ACC112 (cell line): ENCODE measurements around the gene TAPT1.
A peak's percentile ranks its signal among the peaks of the same experiment; 100 is the strongest.

Source experiments
- H2AFZ ChIP-seq: fragments of 200-600 bp; sonication (generic); one replicate; pipeline ENCODE4 v1.6.0; 2017; ENCODE audit warnings: antibody characterized with exemption, low read length; ENCODE audit not compliant: unreplicated experiment
- H3K27ac ChIP-seq: fragments of 200-600 bp; sonication (generic); 2 replicates; pipeline ENCODE4 v1.5.1; 2014; ENCODE audit warnings: low read depth, mild to moderate bottlenecking, antibody characterized with exemption, low read length, moderate library complexity
- H3K27me3 ChIP-seq: fragments of 200-600 bp; sonication (generic); 2 replicates; pipeline ENCODE4 v1.6.1; 2014; ENCODE audit warnings: mild to moderate bottlenecking, antibody characterized with exemption, low read length, moderate library complexity, mixed read lengths; ENCODE audit not compliant: insufficient read depth
- H3K36me3 ChIP-seq: fragments of 200-600 bp; sonication (generic); 2 replicates; pipeline ENCODE4 v1.6.1; 2016; ENCODE audit warnings: mild to moderate bottlenecking, antibody characterized with exemption, low read length, moderate library complexity, mixed read lengths; ENCODE audit not compliant: insufficient read depth
- H3K4me1 ChIP-seq: fragments of 200-600 bp; sonication (generic); one replicate; pipeline ENCODE4 v1.6.1; 2016; ENCODE audit warnings: low read length, mixed read lengths; ENCODE audit not compliant: insufficient read depth, unreplicated experiment, control insufficient read depth
- H3K4me3 ChIP-seq: fragments of 200-600 bp; sonication (generic); 2 replicates; pipeline ENCODE4 v1.5.1; 2014; ENCODE audit warnings: mild to moderate bottlenecking, low read depth, low read length
- H3K79me2 ChIP-seq: fragments of 200-600 bp; sonication (generic); one replicate; pipeline ENCODE4 v1.6.0; 2016; ENCODE audit warnings: low read length; ENCODE audit not compliant: control insufficient read depth, unreplicated experiment, insufficient read depth

TAPT1 gene

GRCh38 chr4:16245241-16245640 lies 19.0 kb upstream of the TAPT1 start:
- Histone ChIP-seq H3K27ac (no peak overlapping the region), H2AFZ (no peak overlapping the region), H3K27me3 (no peaks in the 10 kb centered on the region), H3K36me3 (0 out of 2 replicates have a peak, but pooled peaks cover 6% of the 10 kb centered on the region), H3K4me1 (peaks cover 3% of the 10 kb centered on the region), H3K4me3 (no peak overlapping the region), H3K79me2 (no peaks in the 10 kb centered on the region)

GRCh38 chr4:16243285-16243684 lies 17.0 kb upstream of the TAPT1 start:
- Histone ChIP-seq H2AFZ (no peak overlapping the region), H3K27me3 (no peaks in the 10 kb centered on the region), H3K4me1 (no peaks in the 10 kb centered on the region), H3K79me2 (no peaks in the 10 kb centered on the region), H3K27ac (no peak overlapping the region), H3K36me3 (0 out of 2 replicates have a peak, but pooled peaks cover 6% of the 10 kb centered on the region), H3K4me3 (no peak overlapping the region)

GRCh38 chr4:16240300-16240699 lies 14.0 kb upstream of the TAPT1 start:
- H3K79me2 ChIP-seq = no peaks in the 10 kb centered on the region
- H3K27me3 ChIP-seq = no peaks in the 10 kb centered on the region
- no peak overlapping the region for H3K4me3 ChIP-seq
- no peak overlapping the region for H3K27ac ChIP-seq
- H3K4me1 ChIP-seq = no peaks in the 10 kb centered on the region
- no peaks in the 10 kb centered on the region for H3K36me3 ChIP-seq
- H2AFZ ChIP-seq = no peak overlapping the region

GRCh38 chr4:16239086-16239485 lies 12.8 kb upstream of the TAPT1 start:
- H3K4me3 ChIP-seq = no peak overlapping the region
- H3K79me2 ChIP-seq = no peaks in the 10 kb centered on the region
- no peak overlapping the region for H3K27ac ChIP-seq
- no peaks in the 10 kb centered on the region for H3K27me3 ChIP-seq
- no peaks in the 10 kb centered on the region for H3K36me3 ChIP-seq
- no peak overlapping the region for H2AFZ ChIP-seq
- H3K4me1 ChIP-seq = no peaks in the 10 kb centered on the region

- Histone ChIP-seq H3K36me3 (no peaks in the 10 kb centered on the region), H3K4me1 (no peaks in the 10 kb centered on the region), H3K79me2 (no peaks in the 10 kb centered on the region), H3K4me3 (no peak overlapping the region), H3K27ac (no peak overlapping the region), H3K27me3 (no peaks in the 10 kb centered on the region), H2AFZ (no peak overlapping the region)
Observed at GRCh38 chr4:16238327-16238726, 12.1 kb upstream of the TAPT1 start.

GRCh38 chr4:16237715-16238114 lies 11.4 kb upstream of the TAPT1 start:
- no peak overlapping the region for H3K27ac ChIP-seq
- no peaks in the 10 kb centered on the region for H3K79me2 ChIP-seq
- peaks cover 1% of the 10 kb centered on the region for H3K4me1 ChIP-seq
- H2AFZ ChIP-seq = no peak overlapping the region
- H3K27me3 ChIP-seq = no peaks in the 10 kb centered on the region
- H3K4me3 ChIP-seq = no peak overlapping the region
- no peaks in the 10 kb centered on the region for H3K36me3 ChIP-seq

- peaks cover 7% of the 10 kb centered on the region for H3K4me1 ChIP-seq
Observed at GRCh38 chr4:16236402-16237023, 10.2 kb upstream of the TAPT1 start.

GRCh38 chr4:16235209-16235608 lies 8.9 kb upstream of the TAPT1 start:
- Histone ChIP-seq H3K79me2 (peaks cover 8% of the 10 kb centered on the region), H3K27me3 (no peaks in the 10 kb centered on the region), H3K4me3 (no peak overlapping the region), H3K36me3 (no peaks in the 10 kb centered on the region), H3K4me1 (peaks cover 18% of the 10 kb centered on the region), H3K27ac (no peak overlapping the region), H2AFZ (no peak overlapping the region)

More at GRCh38 chr4:16236402-16237023, 10.2 kb upstream of the TAPT1 start:
- H3K27ac ChIP-seq = no peak overlapping the region
- H3K36me3 ChIP-seq = no peaks in the 10 kb centered on the region
- no peaks in the 10 kb centered on the region for H3K27me3 ChIP-seq
- peaks cover 4% of the 10 kb centered on the region for H3K79me2 ChIP-seq
- no peak overlapping the region for H2AFZ ChIP-seq
- no peak overlapping the region for H3K4me3 ChIP-seq

- Histone ChIP-seq H3K27me3 (no peaks in the 10 kb centered on the region), H3K79me2 (peaks cover 8% of the 10 kb centered on the region), H3K36me3 (no peaks in the 10 kb centered on the region), H3K27ac (no peak overlapping the region), H3K4me3 (no peak overlapping the region), H3K4me1 (peaks cover 18% of the 10 kb centered on the region), H2AFZ (no peak overlapping the region)
Observed at GRCh38 chr4:16233569-16234177, 7.4 kb upstream of the TAPT1 start.

- Histone ChIP-seq H3K27ac (peak overlapping the region; percentile 69), H2AFZ (peak overlapping the region; percentile 93), H3K27me3 (no peaks in the 10 kb centered on the region), H3K79me2 (peaks cover 19% of the 10 kb centered on the region), H3K36me3 (no peaks in the 10 kb centered on the region), H3K4me1 (peaks cover 24% of the 10 kb centered on the region), H3K4me3 (peak overlapping the region; percentile 72)
Observed at GRCh38 chr4:16231570-16232245, 5.4 kb upstream of the TAPT1 start.

- Histone ChIP-seq H3K4me3 (no peak overlapping the region), H3K36me3 (no peaks in the 10 kb centered on the region), H3K27ac (no peak overlapping the region), H3K4me1 (peaks cover 24% of the 10 kb centered on the region), H3K27me3 (no peaks in the 10 kb centered on the region), H2AFZ (no peak overlapping the region), H3K79me2 (peaks cover 28% of the 10 kb centered on the region)
Observed at GRCh38 chr4:16230308-16230707, 4.0 kb upstream of the TAPT1 start.
